WTC11 (cell line): ENCODE results near the gene PRKACB. TPM values are rescaled to one million over a fixed set of nuclear protein-coding genes. Genes with fewer than 3 reads are reported as not detected.
"Not testable (repeated sequence)": the region's sequence is repeated elsewhere in the genome, so short reads cannot be mapped to it uniquely, and the experiment has no call there.

Experiments
- ATAC-seq: fragments of 200-7000 bp; cut with Tn5 transposase; 2 replicates; pipeline ENCODE4 v1.10.0; 2021; ENCODE audit warnings: mild to moderate bottlenecking, moderate library complexity
- CTCF ChIA-PET: fragments of 300-600 bp; sonication (Branson Sonifier 250); formaldehyde crosslinking; loops from one replicate; lab custom pipeline; 2021; ENCODE audit warnings: antibody characterized with exemption; lab: Charles Lee
- POLR2A ChIA-PET: fragments of 350-600 bp; sonication (Branson Sonifier 250); formaldehyde crosslinking; loops from one replicate; lab custom pipeline; 2021; ENCODE audit warnings: antibody characterized with exemption; lab: Charles Lee
- DNase-seq: peaks from one replicate; pipeline ENCODE4 v3.0.0; 2021; ENCODE audit warnings: low spot score
- H3K27ac Mint-ChIP-seq: 2 replicates; pipeline ENCODE4 v1.8.0; 2021; ENCODE audit warnings: mixed read lengths
- H3K27me3 Mint-ChIP-seq: 2 replicates; pipeline ENCODE4 v1.8.0; 2021; ENCODE audit warnings: low read depth, mild to moderate bottlenecking, moderate library complexity, mixed read lengths
- H3K36me3 Mint-ChIP-seq: 2 replicates; pipeline ENCODE4 v1.8.0; 2021; ENCODE audit warnings: mixed read lengths
- H3K4me1 Mint-ChIP-seq: 2 replicates; pipeline ENCODE4 v1.8.0; 2022; ENCODE audit warnings: mixed read lengths
- H3K4me3 Mint-ChIP-seq: 2 replicates; pipeline ENCODE4 v1.8.0; 2021; ENCODE audit warnings: mild to moderate bottlenecking, moderate library complexity, mixed read lengths
- H3K9me3 Mint-ChIP-seq: 2 replicates; pipeline ENCODE4 v1.8.0; 2021; ENCODE audit warnings: mixed read lengths
- ATF3 ChIP-seq: sonication (generic); formaldehyde crosslinking; conservative IDR thresholded peaks from 2 replicates; pipeline ENCODE4 v1.8.1; 2022; ENCODE audit warnings: mild to moderate bottlenecking, missing genetic modification reagents
- CREM ChIP-seq: sonication (generic); formaldehyde crosslinking; IDR thresholded peaks from 2 replicates; pipeline ENCODE4 v1.8.1; 2022; ENCODE audit warnings: mild to moderate bottlenecking, missing genetic modification reagents, moderate library complexity
- ELF4 ChIP-seq: sonication (generic); formaldehyde crosslinking; IDR thresholded peaks from 2 replicates; pipeline ENCODE4 v1.8.1; 2022; ENCODE audit warnings: low read depth, mild to moderate bottlenecking, moderate library complexity, missing genetic modification reagents
- FOXJ3 ChIP-seq: sonication (generic); formaldehyde crosslinking; IDR thresholded peaks from 2 replicates; pipeline ENCODE4 v1.9.0; 2021; ENCODE audit warnings: missing genetic modification reagents, mild to moderate bottlenecking, borderline replicate concordance
- NFE2L1 ChIP-seq: sonication (generic); formaldehyde crosslinking; IDR thresholded peaks from 2 replicates; pipeline ENCODE4 v1.8.1; 2023; ENCODE audit warnings: missing genetic modification reagents
- OVOL2 ChIP-seq: fragments of 250-450 bp; sonication (Bioruptor Pico); IDR thresholded peaks from 2 replicates; pipeline ENCODE4 v1.9.0; 2021; ENCODE audit warnings: mild to moderate bottlenecking, borderline replicate concordance
- PRRX2 ChIP-seq: fragments of 250-450 bp; sonication (Bioruptor Pico); IDR thresholded peaks from 2 replicates; pipeline ENCODE4 v1.8.0; 2021; ENCODE audit warnings: mild to moderate bottlenecking
- RORB ChIP-seq: fragments of 250-450 bp; sonication (Bioruptor Pico); IDR thresholded peaks from 2 replicates; pipeline ENCODE4 v1.9.0; 2021; ENCODE audit warnings: mild to moderate bottlenecking
- STAT6 ChIP-seq: sonication (generic); formaldehyde crosslinking; conservative IDR thresholded peaks from 2 replicates; pipeline ENCODE4 v1.8.1; 2023; ENCODE audit warnings: mild to moderate bottlenecking, low read depth, missing genetic modification reagents, moderate library complexity
- TEAD1 ChIP-seq: sonication (generic); formaldehyde crosslinking; IDR thresholded peaks from 2 replicates; pipeline ENCODE4 v1.8.0; 2022; ENCODE audit warnings: mild to moderate bottlenecking, missing genetic modification reagents
- TEAD4 ChIP-seq: sonication (generic); formaldehyde crosslinking; IDR thresholded peaks from 2 replicates; pipeline ENCODE4 v1.8.0; 2022; ENCODE audit warnings: mild to moderate bottlenecking, missing genetic modification reagents
- ZNF121 ChIP-seq: sonication (generic); formaldehyde crosslinking; IDR thresholded peaks from 2 replicates; pipeline ENCODE4 v1.8.0; 2023; ENCODE audit warnings: missing genetic modification reagents
- ZNF532 ChIP-seq: fragments of 250-450 bp; sonication (Bioruptor Pico); IDR thresholded peaks from 2 replicates; pipeline ENCODE4 v1.9.0; 2021; ENCODE audit warnings: mild to moderate bottlenecking, borderline replicate concordance
- total RNA-seq: library from RNA; stranded (reverse); gene quantifications from 3 replicates; pipeline ENCODE4 v1.2.3, GENCODE V29; 2021
- TF ChIP-seq, protein P1 (sequence below): sonication (generic); formaldehyde crosslinking; IDR thresholded peaks from 2 replicates; pipeline ENCODE4 v1.8.1; 2023; ENCODE audit warnings: mild to moderate bottlenecking, missing genetic modification reagents, moderate library complexity
- TF ChIP-seq, protein P2 (sequence below): sonication (generic); formaldehyde crosslinking; IDR thresholded peaks from 2 replicates; pipeline ENCODE4 v1.8.0; 2022; ENCODE audit warnings: mild to moderate bottlenecking, missing genetic modification reagents
- TF ChIP-seq, protein P3 (sequence below): fragments of 250-450 bp; sonication (Bioruptor Pico); IDR thresholded peaks from 2 replicates; pipeline ENCODE4 v1.8.0; 2021; ENCODE audit warnings: mild to moderate bottlenecking
- TF ChIP-seq, protein P4 (sequence below): sonication (generic); formaldehyde crosslinking; IDR thresholded peaks from 2 replicates; pipeline ENCODE4 v1.8.1; 2022; ENCODE audit warnings: missing genetic modification reagents, borderline replicate concordance

PRKACB gene
- total RNA-seq, 1 experiment from 2014 or later, result 18.4 TPM

GRCh38 chr1:84103197-84103992 lies 40.7 kb upstream of the PRKACB start:
- Mint-ChIP-seq H3K27me3 (no peaks in the 10 kb centered on the region), H3K36me3 (peaks cover 11% of the 10 kb centered on the region), H3K4me3 (no peak overlapping the region), H3K27ac (peak overlapping the region; percentile 84), H3K9me3 (peaks cover 11% of the 10 kb centered on the region), H3K4me1 (peaks cover 26% of the 10 kb centered on the region)
- ChIA-PET POLR2A (no interaction called here), CTCF (no interaction called here)
- TF ChIP-seq TEAD4 (CRISPR knock-in tag), result no peak
- TF ChIP-seq NFE2L1 (CRISPR knock-in tag), result peak; percentile 87
- DNase-seq (no peak), ATAC-seq (peak; percentile 87)

- ATAC-seq, H3K27me3 Mint-ChIP-seq, CTCF ChIA-PET, DNase-seq, H3K4me3 Mint-ChIP-seq, POLR2A ChIA-PET, H3K27ac Mint-ChIP-seq: not testable (repeated sequence)
- H3K36me3 Mint-ChIP-seq, result peaks cover 14% of the 10 kb centered on the region
- peaks cover 18% of the 10 kb centered on the region for H3K9me3 Mint-ChIP-seq
- H3K4me1 Mint-ChIP-seq, result peaks cover 26% of the 10 kb centered on the region
These were observed 36.5 kb upstream of the PRKACB start for GRCh38 chr1:84107538-84107937.

DNA sequence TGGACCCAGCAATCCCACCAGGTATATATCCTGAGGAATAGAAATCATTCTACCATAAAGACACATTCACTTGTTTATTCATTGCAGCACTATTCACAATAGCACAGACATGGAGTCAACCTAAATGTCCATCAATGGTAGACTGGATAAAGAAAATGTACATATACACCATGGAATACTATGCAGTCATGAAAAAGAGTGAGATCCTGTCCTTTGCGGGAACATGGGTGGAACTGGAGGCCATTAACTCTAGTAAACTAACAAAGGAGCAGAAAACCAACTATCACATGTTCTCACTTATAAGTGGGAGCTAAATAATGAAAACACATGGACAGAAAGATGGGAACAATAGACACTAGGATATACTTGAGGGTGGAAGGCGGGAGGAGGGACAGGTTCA lies 36.1 kb upstream of the PRKACB start:
- ChIA-PET CTCF (no interaction called here), POLR2A (no interaction called here)
- Mint-ChIP-seq H3K4me3 (no peak overlapping the region), H3K27me3 (no peaks in the 10 kb centered on the region), H3K4me1 (peaks cover 23% of the 10 kb centered on the region), H3K27ac (no peak overlapping the region), H3K9me3 (peaks cover 18% of the 10 kb centered on the region), H3K36me3 (peaks cover 14% of the 10 kb centered on the region)
- no peak for DNase-seq
- ATAC-seq, result no peak
- TF ChIP-seq ZNF532 (no peak), OVOL2 (no peak), NFE2L1 (CRISPR knock-in tag) (no peak), STAT6 (no peak), ATF3 (CRISPR knock-in tag) (no peak), ELF4 (CRISPR knock-in tag) (no peak), PRRX2 (CRISPR knock-in tag) (no peak), FOXJ3 (CRISPR knock-in tag) (no peak), RORB (CRISPR knock-in tag) (no peak), CREM (CRISPR knock-in tag) (no peak), ZNF121 (CRISPR knock-in tag) (no peak), TEAD1 (CRISPR knock-in tag) (no peak)
- TF ChIP-seq, protein P1, sequence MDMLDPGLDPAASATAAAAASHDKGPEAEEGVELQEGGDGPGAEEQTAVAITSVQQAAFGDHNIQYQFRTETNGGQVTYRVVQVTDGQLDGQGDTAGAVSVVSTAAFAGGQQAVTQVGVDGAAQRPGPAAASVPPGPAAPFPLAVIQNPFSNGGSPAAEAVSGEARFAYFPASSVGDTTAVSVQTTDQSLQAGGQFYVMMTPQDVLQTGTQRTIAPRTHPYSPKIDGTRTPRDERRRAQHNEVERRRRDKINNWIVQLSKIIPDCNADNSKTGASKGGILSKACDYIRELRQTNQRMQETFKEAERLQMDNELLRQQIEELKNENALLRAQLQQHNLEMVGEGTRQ, result no peak
- TF ChIP-seq, protein P2, sequence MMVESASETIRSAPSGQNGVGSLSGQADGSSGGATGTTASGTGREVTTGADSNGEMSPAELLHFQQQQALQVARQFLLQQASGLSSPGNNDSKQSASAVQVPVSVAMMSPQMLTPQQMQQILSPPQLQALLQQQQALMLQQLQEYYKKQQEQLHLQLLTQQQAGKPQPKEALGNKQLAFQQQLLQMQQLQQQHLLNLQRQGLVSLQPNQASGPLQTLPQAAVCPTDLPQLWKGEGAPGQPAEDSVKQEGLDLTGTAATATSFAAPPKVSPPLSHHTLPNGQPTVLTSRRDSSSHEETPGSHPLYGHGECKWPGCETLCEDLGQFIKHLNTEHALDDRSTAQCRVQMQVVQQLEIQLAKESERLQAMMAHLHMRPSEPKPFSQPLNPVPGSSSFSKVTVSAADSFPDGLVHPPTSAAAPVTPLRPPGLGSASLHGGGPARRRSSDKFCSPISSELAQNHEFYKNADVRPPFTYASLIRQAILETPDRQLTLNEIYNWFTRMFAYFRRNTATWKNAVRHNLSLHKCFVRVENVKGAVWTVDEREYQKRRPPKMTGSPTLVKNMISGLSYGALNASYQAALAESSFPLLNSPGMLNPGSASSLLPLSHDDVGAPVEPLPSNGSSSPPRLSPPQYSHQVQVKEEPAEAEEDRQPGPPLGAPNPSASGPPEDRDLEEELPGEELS, result no peak
- TF ChIP-seq, protein P3, sequence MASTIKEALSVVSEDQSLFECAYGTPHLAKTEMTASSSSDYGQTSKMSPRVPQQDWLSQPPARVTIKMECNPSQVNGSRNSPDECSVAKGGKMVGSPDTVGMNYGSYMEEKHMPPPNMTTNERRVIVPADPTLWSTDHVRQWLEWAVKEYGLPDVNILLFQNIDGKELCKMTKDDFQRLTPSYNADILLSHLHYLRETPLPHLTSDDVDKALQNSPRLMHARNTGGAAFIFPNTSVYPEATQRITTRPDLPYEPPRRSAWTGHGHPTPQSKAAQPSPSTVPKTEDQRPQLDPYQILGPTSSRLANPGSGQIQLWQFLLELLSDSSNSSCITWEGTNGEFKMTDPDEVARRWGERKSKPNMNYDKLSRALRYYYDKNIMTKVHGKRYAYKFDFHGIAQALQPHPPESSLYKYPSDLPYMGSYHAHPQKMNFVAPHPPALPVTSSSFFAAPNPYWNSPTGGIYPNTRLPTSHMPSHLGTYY (CRISPR knock-in tag), result no peak
- TF ChIP-seq, protein P4, sequence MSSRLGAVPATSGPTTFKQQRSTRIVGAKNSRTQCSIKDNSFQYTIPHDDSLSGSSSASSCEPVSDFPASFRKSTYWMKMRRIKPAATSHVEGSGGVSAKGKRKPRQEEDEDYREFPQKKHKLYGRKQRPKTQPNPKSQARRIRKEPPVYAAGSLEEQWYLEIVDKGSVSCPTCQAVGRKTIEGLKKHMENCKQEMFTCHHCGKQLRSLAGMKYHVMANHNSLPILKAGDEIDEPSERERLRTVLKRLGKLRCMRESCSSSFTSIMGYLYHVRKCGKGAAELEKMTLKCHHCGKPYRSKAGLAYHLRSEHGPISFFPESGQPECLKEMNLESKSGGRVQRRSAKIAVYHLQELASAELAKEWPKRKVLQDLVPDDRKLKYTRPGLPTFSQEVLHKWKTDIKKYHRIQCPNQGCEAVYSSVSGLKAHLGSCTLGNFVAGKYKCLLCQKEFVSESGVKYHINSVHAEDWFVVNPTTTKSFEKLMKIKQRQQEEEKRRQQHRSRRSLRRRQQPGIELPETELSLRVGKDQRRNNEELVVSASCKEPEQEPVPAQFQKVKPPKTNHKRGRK (CRISPR knock-in tag), result no peak
